HepG2 (cell line): ENCODE results near the gene ZBTB7B. TPM values are rescaled to one million over a fixed set of nuclear protein-coding genes. Genes with fewer than 3 reads are reported as not detected.

Experiments used
- DMAP1 ChIP-seq: IDR thresholded peaks from 2 replicates; pipeline ENCODE4 v1.6.1; 2016
- FOXK1 ChIP-seq: sonication (generic); formaldehyde crosslinking; IDR thresholded peaks from 2 replicates; pipeline ENCODE4 v1.4.0; 2020; ENCODE audit warnings: low read depth, missing genetic modification reagents, borderline replicate concordance
- IKZF5 ChIP-seq: IDR thresholded peaks from 2 replicates; pipeline ENCODE4 v1.6.1; 2018; ENCODE audit warnings: missing genetic modification reagents, mild to moderate bottlenecking, missing compliant biosample characterization
- ISL2 ChIP-seq: sonication (generic); formaldehyde crosslinking; IDR thresholded peaks from 2 replicates; pipeline ENCODE4 v1.5.0; 2020; ENCODE audit warnings: missing genetic modification reagents
- ISX ChIP-seq: sonication (generic); formaldehyde crosslinking; conservative IDR thresholded peaks from 2 replicates; pipeline ENCODE4 v1.5.0; 2020; ENCODE audit warnings: missing genetic modification reagents
- KDM2A ChIP-seq: sonication (generic); formaldehyde crosslinking; IDR thresholded peaks from 2 replicates; pipeline ENCODE4 v1.4.0; 2020; ENCODE audit warnings: low read depth, missing genetic modification reagents, borderline replicate concordance
- KDM5B ChIP-seq: sonication (generic); formaldehyde crosslinking; IDR thresholded peaks from 2 replicates; pipeline ENCODE4 v1.4.0; 2020; ENCODE audit warnings: missing genetic modification reagents, mild to moderate bottlenecking, borderline replicate concordance
- KMT2A ChIP-seq: sonication (generic); formaldehyde crosslinking; IDR thresholded peaks from 2 replicates; pipeline ENCODE4 v1.4.0; 2020; ENCODE audit warnings: missing genetic modification reagents
- MYC ChIP-seq: sonication (generic); formaldehyde crosslinking; IDR thresholded peaks from 2 replicates; pipeline ENCODE4 v1.9.0; 2021; ENCODE audit warnings: missing genetic modification reagents, borderline replicate concordance
- POLR2AphosphoS2 ChIP-seq: IDR thresholded peaks from 2 replicates; pipeline ENCODE4 v1.6.1; 2011; ENCODE audit warnings: low read depth, low read length, improper control_type of control experiment
- POLR2G ChIP-seq: fragments of 200-400 bp; formaldehyde crosslinking; IDR thresholded peaks from 2 replicates; pipeline ENCODE4 v1.6.1; 2018; ENCODE audit warnings: mild to moderate bottlenecking, low read depth, low read length, moderate library complexity
- RFX5 ChIP-seq: IDR thresholded peaks from 2 replicates; pipeline ENCODE4 v1.6.1; 2011; ENCODE audit warnings: low read depth, low read length, improper control_type of control experiment
- STAT6 ChIP-seq: sonication (generic); formaldehyde crosslinking; IDR thresholded peaks from 2 replicates; pipeline ENCODE4 v1.4.0; 2020; ENCODE audit warnings: missing genetic modification reagents, mild to moderate bottlenecking, borderline replicate concordance
- ZMYM2 ChIP-seq: sonication (generic); formaldehyde crosslinking; IDR thresholded peaks from 2 replicates; pipeline ENCODE4 v1.8.0; 2022; ENCODE audit warnings: mild to moderate bottlenecking, missing genetic modification reagents
- ZNF7 ChIP-seq: IDR thresholded peaks from 2 replicates; pipeline ENCODE4 v1.6.1; 2016; ENCODE audit warnings: missing biosample characterization, missing genetic modification reagents
- ZNF790 ChIP-seq: sonication (generic); formaldehyde crosslinking; IDR thresholded peaks from 2 replicates; pipeline ENCODE4 v1.8.0; 2022; ENCODE audit warnings: missing genetic modification reagents, mild to moderate bottlenecking, borderline replicate concordance
- ZNF83 ChIP-seq: sonication (generic); formaldehyde crosslinking; IDR thresholded peaks from 2 replicates; pipeline ENCODE4 v1.4.0; 2020; ENCODE audit warnings: missing genetic modification reagents, mild to moderate bottlenecking, borderline replicate concordance
- ZUFSP ChIP-seq: sonication (generic); formaldehyde crosslinking; IDR thresholded peaks from 2 replicates; pipeline ENCODE4 v1.9.0; 2021; ENCODE audit warnings: missing genetic modification reagents, mild to moderate bottlenecking, borderline replicate concordance
- polyA plus RNA-seq, 8 experiments: library from polyadenylated mRNA; depleted of rRNA in 3 of 8; stranded (reverse) in 7 of 8; unstranded in 1 of 8; fragments of >200 nt; fragmentation: Illumina TruSeq in 4 of 8; extraction: Trizol in 4 of 8; gene quantifications; 2 replicates each; pipeline versions ENCODE4 v1.2.1 to v1.2.3, GENCODE V29; 2011 to 2016; ENCODE audit warnings: low read depth in 4 of 8, missing spikeins in 1 of 8, mixed read lengths in 1 of 8; ENCODE audit not compliant: insufficient read depth in 1 of 8
- total RNA-seq, 5 experiments: library from RNA; depleted of rRNA; stranded (reverse); fragments of >200 nt; fragmentation: Illumina TruSeq; extraction: Trizol; gene quantifications; 2 replicates each; pipeline ENCODE4 v1.2.3, GENCODE V29; 2016; ENCODE audit warnings: low read depth in 1 of 5
- TF ChIP-seq, protein P1 (sequence below), 2 experiments: sonication (generic) in 1 of 2; formaldehyde crosslinking in 1 of 2; IDR thresholded peaks; 2 replicates each; pipeline versions ENCODE4 v1.4.0 to v1.6.1; 2016 to 2020; ENCODE audit warnings: borderline replicate concordance in 1 of 2, low read depth in 1 of 2, mild to moderate bottlenecking in 1 of 2, missing genetic modification reagents in 1 of 2

The ZBTB7B gene
- total and polyA plus RNA-seq, 2 of the 13 experiments (the other 11 are each of a cell fraction or from before 2014, with no cell fraction given), result 15.5 to 17.5 TPM

DNA sequence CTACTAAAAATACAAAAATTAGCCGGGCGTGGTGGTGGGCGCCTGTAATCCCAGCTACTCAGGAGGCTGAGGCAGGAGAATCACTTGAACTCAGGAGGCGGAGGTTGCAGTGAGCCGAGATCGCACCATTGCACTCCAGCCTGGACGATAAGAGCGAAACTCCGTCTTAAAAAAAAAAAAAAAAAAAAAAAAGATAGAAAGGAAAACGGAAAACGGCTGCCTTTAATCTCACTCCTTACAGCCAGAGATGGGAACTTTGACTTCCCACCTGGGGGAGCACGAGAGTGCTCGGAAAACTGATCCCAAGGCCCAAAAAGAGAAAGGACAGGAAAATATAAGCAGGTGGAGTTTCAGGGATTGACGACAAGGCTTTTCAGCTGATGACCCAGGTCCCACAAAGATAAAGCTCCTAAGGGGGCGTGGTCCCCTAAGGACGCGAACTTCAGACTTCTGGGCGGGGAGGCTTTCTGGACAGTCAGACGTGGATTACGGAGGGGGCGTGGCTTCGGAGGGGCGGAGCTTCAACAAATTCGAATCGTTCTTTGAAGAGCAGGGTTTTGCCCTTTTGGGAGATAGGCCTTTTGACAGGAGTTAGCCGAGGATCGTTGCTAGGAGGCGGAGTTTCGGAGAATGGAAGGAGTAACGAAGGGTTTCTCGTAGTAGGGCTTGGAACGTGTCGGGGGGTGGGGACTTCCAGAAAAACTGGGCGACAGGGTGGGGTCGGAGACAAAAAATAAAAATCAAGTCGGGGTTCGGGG, 29.1 kb upstream of the ZBTB7B start (continued):
- TF ChIP-seq, protein P1, sequence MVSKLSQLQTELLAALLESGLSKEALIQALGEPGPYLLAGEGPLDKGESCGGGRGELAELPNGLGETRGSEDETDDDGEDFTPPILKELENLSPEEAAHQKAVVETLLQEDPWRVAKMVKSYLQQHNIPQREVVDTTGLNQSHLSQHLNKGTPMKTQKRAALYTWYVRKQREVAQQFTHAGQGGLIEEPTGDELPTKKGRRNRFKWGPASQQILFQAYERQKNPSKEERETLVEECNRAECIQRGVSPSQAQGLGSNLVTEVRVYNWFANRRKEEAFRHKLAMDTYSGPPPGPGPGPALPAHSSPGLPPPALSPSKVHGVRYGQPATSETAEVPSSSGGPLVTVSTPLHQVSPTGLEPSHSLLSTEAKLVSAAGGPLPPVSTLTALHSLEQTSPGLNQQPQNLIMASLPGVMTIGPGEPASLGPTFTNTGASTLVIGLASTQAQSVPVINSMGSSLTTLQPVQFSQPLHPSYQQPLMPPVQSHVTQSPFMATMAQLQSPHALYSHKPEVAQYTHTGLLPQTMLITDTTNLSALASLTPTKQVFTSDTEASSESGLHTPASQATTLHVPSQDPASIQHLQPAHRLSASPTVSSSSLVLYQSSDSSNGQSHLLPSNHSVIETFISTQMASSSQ (IDR thresholded peaks at IDR 0.05; ENCODE audit: low read depth), result no peak
- TF ChIP-seq, protein P1 (CRISPR knock-in tag; IDR thresholded peaks at IDR 0.05; ENCODE audit: borderline replicate concordance), result 0 out of 2 replicates have a peak, but pooled peaks have one; percentile 20
- TF ChIP-seq STAT6 (CRISPR knock-in tag) (0 out of 2 replicates have a peak, but pooled peaks have one; percentile 30), FOXK1 (peak; percentile 30; the same call in 1 of the 2 replicates), ISL2 (CRISPR knock-in tag) (0 out of 2 replicates have a peak, but pooled peaks have one; percentile 16), ZNF790 (CRISPR knock-in tag) (peak; percentile 79; the same call in 1 of the 2 replicates), RFX5 (0 out of 2 replicates have a peak, but pooled peaks have one; percentile 24), ZUFSP (CRISPR knock-in tag) (no peak), POLR2G (peak; percentile 85), ISX (CRISPR knock-in tag) (no peak), MYC (CRISPR knock-in tag) (no peak; the same call in 1 of the 2 replicates), KMT2A (CRISPR knock-in tag) (no peak), ZMYM2 (no peak), IKZF5 (peak; percentile 39; the same call in 1 of the 2 replicates), ZNF7 (CRISPR knock-in tag) (no peak), DMAP1 (CRISPR knock-in tag) (0 out of 2 replicates have a peak, but pooled peaks have one; percentile 34), KDM5B (CRISPR knock-in tag) (no peak), POLR2AphosphoS2 (peak; percentile 22; the same call in 1 of the 2 replicates), ZNF83 (no peak), KDM2A (CRISPR knock-in tag) (no peak)
